Mammary epithelial cell (primary cell): Measurements from ENCODE around the gene CYFIP1.

Experiments
- EZH2 ChIP-seq: IDR thresholded peaks from 2 replicates; pipeline ENCODE4 v1.6.1; 2012; ENCODE audit warnings: low read length, inconsistent platforms, borderline replicate concordance
- TF ChIP-seq, protein P1 (sequence below), 2 donors: IDR thresholded peaks in 1 of 2; conservative IDR thresholded peaks in 1 of 2; 2 replicates each; pipeline ENCODE4 v1.5.1; 2011 to 2012; ENCODE audit warnings: inconsistent platforms in 2 of 2, low read length in 2 of 2, mild to moderate bottlenecking in 2 of 2, control low read depth in 1 of 2, low read depth in 1 of 2; ENCODE audit not compliant: insufficient read depth in 1 of 2; ENCODE audit errors: extremely low read depth in 1 of 2

DNA sequence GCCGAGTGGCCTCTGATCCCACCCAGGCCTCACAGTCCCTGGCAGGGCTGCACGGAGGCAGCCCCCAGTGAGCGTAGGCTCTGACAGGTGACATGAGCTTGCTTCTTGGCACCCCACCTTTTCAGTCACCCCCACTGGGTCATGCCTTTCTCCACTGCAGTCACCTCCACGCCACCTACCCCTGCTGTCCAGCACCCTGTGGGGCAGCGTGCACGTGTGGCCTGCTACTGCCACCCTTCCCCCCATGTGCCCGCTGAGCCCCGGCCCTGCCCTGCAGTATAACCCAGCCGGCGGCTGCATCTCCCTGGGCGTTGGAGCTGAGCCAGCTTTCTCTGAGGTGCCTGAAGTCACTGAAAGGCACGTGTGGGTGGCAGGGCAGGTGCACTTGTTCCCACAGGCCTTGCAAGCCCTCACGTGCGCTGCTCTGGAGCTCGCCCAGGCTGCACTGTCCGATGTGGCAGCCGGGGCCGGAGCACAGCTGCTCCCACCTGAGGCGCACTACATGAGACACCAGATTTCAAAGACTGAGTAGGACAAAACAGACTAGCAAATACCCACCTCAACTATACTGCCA is 76.1 kb downstream of the CYFIP1 start:
- TF ChIP-seq EZH2: no peak
- TF ChIP-seq, protein P1, sequence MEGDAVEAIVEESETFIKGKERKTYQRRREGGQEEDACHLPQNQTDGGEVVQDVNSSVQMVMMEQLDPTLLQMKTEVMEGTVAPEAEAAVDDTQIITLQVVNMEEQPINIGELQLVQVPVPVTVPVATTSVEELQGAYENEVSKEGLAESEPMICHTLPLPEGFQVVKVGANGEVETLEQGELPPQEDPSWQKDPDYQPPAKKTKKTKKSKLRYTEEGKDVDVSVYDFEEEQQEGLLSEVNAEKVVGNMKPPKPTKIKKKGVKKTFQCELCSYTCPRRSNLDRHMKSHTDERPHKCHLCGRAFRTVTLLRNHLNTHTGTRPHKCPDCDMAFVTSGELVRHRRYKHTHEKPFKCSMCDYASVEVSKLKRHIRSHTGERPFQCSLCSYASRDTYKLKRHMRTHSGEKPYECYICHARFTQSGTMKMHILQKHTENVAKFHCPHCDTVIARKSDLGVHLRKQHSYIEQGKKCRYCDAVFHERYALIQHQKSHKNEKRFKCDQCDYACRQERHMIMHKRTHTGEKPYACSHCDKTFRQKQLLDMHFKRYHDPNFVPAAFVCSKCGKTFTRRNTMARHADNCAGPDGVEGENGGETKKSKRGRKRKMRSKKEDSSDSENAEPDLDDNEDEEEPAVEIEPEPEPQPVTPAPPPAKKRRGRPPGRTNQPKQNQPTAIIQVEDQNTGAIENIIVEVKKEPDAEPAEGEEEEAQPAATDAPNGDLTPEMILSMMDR (conservative IDR thresholded peaks at IDR 0.05 in 1 of 2, IDR thresholded peaks at IDR 0.05 in 1 of 2; ENCODE audit: extremely low read depth in 1 of 2, insufficient read depth in 1 of 2, low read depth in 1 of 2, low read length in 2 of 2): no peak
